Neural cell (in vitro differentiated cells): Measurements from ENCODE around the gene SLC24A1. TPM values are rescaled to one million over a fixed set of nuclear protein-coding genes. Genes with fewer than 3 reads are reported as not detected.

Source experiments
- H2AFZ ChIP-seq: fragments of 200-600, 300-800 bp; sonication (generic), shearing (Covaris generic); 2 replicates; pipeline ENCODE4 v1.6.0; 2014; ENCODE audit warnings: low read depth, mild to moderate bottlenecking, antibody characterized with exemption, low read length, moderate library complexity
- H3F3A ChIP-seq: fragments of 200-600 bp; shearing (Covaris generic); 2 replicates; pipeline ENCODE4 v1.6.1; 2016; ENCODE audit warnings: mild to moderate bottlenecking, moderate library complexity, mixed read lengths, antibody characterized with exemption, low read length; ENCODE audit not compliant: insufficient read depth, poor library complexity, severe bottlenecking
- H3K27ac ChIP-seq: fragments of 200-600, 300-800 bp; sonication (generic), shearing (Covaris generic); 2 replicates; pipeline ENCODE4 v1.5.1; 2014; ENCODE audit warnings: mild to moderate bottlenecking, low read length, moderate library complexity
- H3K27me3 ChIP-seq: fragments of 300-800, 200-600 bp; sonication (generic), shearing (Covaris generic); 2 replicates; pipeline ENCODE4 v1.6.0; 2014; ENCODE audit warnings: mild to moderate bottlenecking, low read depth, low read length, moderate library complexity; ENCODE audit not compliant: insufficient read depth
- H3K36me3 ChIP-seq: fragments of 300-800, 200-600 bp; sonication (generic), shearing (Covaris generic); 2 replicates; pipeline ENCODE4 v1.5.1; 2014; ENCODE audit warnings: mild to moderate bottlenecking, antibody characterized with exemption, low read length, moderate library complexity; ENCODE audit not compliant: insufficient read depth
- H3K4me2 ChIP-seq: fragments of 300-800, 200-600 bp; sonication (generic), shearing (Covaris generic); 2 replicates; pipeline ENCODE4 v1.6.0; 2014; ENCODE audit warnings: mild to moderate bottlenecking, low read length
- H3K4me3 ChIP-seq: fragments of 300-800, 200-600 bp; sonication (generic), shearing (Covaris generic); 2 replicates; pipeline ENCODE4 v1.5.1; 2014; ENCODE audit warnings: mild to moderate bottlenecking, low read length, moderate library complexity
- H3K79me2 ChIP-seq: fragments of 200-600 bp; shearing (Covaris generic); replicated peaks from 2 replicates; pipeline ENCODE4 v1.6.0; 2014; ENCODE audit warnings: mild to moderate bottlenecking, low read length, moderate library complexity; ENCODE audit not compliant: insufficient read depth
- H3K9ac ChIP-seq: fragments of 300-800, 200-600 bp; sonication (generic), shearing (Covaris generic); 2 replicates; pipeline ENCODE4 v1.6.1; 2016; ENCODE audit warnings: mild to moderate bottlenecking, low read length, mixed read lengths
- H3K9me2 ChIP-seq: fragments of 200-600 bp; shearing (Covaris generic); 2 replicates; pipeline ENCODE4 v1.6.1; 2016; ENCODE audit warnings: mild to moderate bottlenecking, low read length, mixed read lengths; ENCODE audit not compliant: insufficient read depth
- H3K9me3 ChIP-seq: fragments of 200-600, 300-800 bp; sonication (generic), shearing (Covaris generic); 2 replicates; pipeline ENCODE4 v1.6.1; 2016; ENCODE audit warnings: mild to moderate bottlenecking, mixed run types, low read length, moderate library complexity, mixed read lengths
- H4K20me1 ChIP-seq: fragments of 200-600 bp; shearing (Covaris generic); 2 replicates; pipeline ENCODE4 v1.6.1; 2016; ENCODE audit warnings: mild to moderate bottlenecking, mixed run types; ENCODE audit not compliant: insufficient read depth
- EP300 ChIP-seq: fragments of 450-650 bp; conservative IDR thresholded peaks from 2 replicates; pipeline ENCODE4 v1.6.1; 2014; ENCODE audit warnings: antibody characterized with exemption, mild to moderate bottlenecking, moderate library complexity; ENCODE audit not compliant: poor library complexity, severe bottlenecking
- EZH2 ChIP-seq: fragments of 200-600, 300-800 bp; shearing (Covaris generic), sonication (generic); IDR thresholded peaks from 2 replicates; pipeline ENCODE4 v1.6.1; 2014; ENCODE audit warnings: antibody characterized with exemption, low read length, borderline replicate concordance, mild to moderate bottlenecking; ENCODE audit not compliant: insufficient read depth, poor library complexity, severe bottlenecking
- MXI1 ChIP-seq: fragments of 450-650 bp; conservative IDR thresholded peaks from 2 replicates; pipeline ENCODE4 v1.6.1; 2014; ENCODE audit warnings: antibody characterized with exemption, mild to moderate bottlenecking; ENCODE audit not compliant: poor library complexity, severe bottlenecking
- POLR2AphosphoS5 ChIP-seq: IDR thresholded peaks from 2 replicates; pipeline ENCODE4 v1.6.1; 2012
- RAD21 ChIP-seq: fragments of 450-650 bp; conservative IDR thresholded peaks from 2 replicates; pipeline ENCODE4 v1.6.1; 2014; ENCODE audit warnings: antibody characterized with exemption, mild to moderate bottlenecking, moderate library complexity
- SMC3 ChIP-seq: fragments of 450-650 bp; conservative IDR thresholded peaks from 2 replicates; pipeline ENCODE4 v1.6.1; 2014; ENCODE audit warnings: antibody characterized with exemption, mild to moderate bottlenecking, moderate library complexity; ENCODE audit not compliant: poor library complexity
- TAF1 ChIP-seq: IDR thresholded peaks from 2 replicates; pipeline ENCODE4 v1.6.1; 2012; ENCODE audit warnings: low read depth
- polyA plus RNA-seq: library from polyadenylated mRNA; depleted of rRNA; stranded (reverse); fragments of >200 nt; gene quantifications from 2 replicates; pipeline ENCODE4 v1.2.3, GENCODE V29; 2014
- TF ChIP-seq, protein P1 (sequence below): fragments of 450-650 bp; IDR thresholded peaks from 2 replicates; pipeline ENCODE4 v1.5.1; 2014; ENCODE audit warnings: antibody characterized with exemption, mild to moderate bottlenecking, moderate library complexity; ENCODE audit not compliant: poor library complexity, severe bottlenecking
- TF ChIP-seq, protein P2 (sequence below): IDR thresholded peaks from 2 replicates; pipeline ENCODE4 v1.6.1; 2012; ENCODE audit warnings: borderline replicate concordance

SLC24A1 gene
- polyA plus RNA-seq, 1 donor from 2014 or later = 0.72 TPM

- no peaks in the 10 kb centered on the region for H3K36me3 ChIP-seq
- H3K9ac ChIP-seq = no peak overlapping the region
- no peaks in the 10 kb centered on the region for H3K9me3 ChIP-seq
- no peaks in the 10 kb centered on the region for H4K20me1 ChIP-seq
- H2AFZ ChIP-seq = no peak overlapping the region
- H3F3A ChIP-seq = no peaks in the 10 kb centered on the region
- H3K27me3 ChIP-seq = no peaks in the 10 kb centered on the region
- TF ChIP-seq RAD21 (no peak), EZH2 (no peak), POLR2AphosphoS5 (no peak), MXI1 (no peak), TAF1 (no peak), EP300 (no peak), SMC3 (no peak)
- TF ChIP-seq, protein P1, sequence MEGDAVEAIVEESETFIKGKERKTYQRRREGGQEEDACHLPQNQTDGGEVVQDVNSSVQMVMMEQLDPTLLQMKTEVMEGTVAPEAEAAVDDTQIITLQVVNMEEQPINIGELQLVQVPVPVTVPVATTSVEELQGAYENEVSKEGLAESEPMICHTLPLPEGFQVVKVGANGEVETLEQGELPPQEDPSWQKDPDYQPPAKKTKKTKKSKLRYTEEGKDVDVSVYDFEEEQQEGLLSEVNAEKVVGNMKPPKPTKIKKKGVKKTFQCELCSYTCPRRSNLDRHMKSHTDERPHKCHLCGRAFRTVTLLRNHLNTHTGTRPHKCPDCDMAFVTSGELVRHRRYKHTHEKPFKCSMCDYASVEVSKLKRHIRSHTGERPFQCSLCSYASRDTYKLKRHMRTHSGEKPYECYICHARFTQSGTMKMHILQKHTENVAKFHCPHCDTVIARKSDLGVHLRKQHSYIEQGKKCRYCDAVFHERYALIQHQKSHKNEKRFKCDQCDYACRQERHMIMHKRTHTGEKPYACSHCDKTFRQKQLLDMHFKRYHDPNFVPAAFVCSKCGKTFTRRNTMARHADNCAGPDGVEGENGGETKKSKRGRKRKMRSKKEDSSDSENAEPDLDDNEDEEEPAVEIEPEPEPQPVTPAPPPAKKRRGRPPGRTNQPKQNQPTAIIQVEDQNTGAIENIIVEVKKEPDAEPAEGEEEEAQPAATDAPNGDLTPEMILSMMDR = no peak
- TF ChIP-seq, protein P2, sequence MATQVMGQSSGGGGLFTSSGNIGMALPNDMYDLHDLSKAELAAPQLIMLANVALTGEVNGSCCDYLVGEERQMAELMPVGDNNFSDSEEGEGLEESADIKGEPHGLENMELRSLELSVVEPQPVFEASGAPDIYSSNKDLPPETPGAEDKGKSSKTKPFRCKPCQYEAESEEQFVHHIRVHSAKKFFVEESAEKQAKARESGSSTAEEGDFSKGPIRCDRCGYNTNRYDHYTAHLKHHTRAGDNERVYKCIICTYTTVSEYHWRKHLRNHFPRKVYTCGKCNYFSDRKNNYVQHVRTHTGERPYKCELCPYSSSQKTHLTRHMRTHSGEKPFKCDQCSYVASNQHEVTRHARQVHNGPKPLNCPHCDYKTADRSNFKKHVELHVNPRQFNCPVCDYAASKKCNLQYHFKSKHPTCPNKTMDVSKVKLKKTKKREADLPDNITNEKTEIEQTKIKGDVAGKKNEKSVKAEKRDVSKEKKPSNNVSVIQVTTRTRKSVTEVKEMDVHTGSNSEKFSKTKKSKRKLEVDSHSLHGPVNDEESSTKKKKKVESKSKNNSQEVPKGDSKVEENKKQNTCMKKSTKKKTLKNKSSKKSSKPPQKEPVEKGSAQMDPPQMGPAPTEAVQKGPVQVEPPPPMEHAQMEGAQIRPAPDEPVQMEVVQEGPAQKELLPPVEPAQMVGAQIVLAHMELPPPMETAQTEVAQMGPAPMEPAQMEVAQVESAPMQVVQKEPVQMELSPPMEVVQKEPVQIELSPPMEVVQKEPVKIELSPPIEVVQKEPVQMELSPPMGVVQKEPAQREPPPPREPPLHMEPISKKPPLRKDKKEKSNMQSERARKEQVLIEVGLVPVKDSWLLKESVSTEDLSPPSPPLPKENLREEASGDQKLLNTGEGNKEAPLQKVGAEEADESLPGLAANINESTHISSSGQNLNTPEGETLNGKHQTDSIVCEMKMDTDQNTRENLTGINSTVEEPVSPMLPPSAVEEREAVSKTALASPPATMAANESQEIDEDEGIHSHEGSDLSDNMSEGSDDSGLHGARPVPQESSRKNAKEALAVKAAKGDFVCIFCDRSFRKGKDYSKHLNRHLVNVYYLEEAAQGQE = no peak
- H3K4me2 ChIP-seq = no peak overlapping the region
- H3K79me2 ChIP-seq = no peaks in the 10 kb centered on the region
- H3K9me2 ChIP-seq = no peaks in the 10 kb centered on the region
- H3K27ac ChIP-seq = no peak overlapping the region
- H3K4me3 ChIP-seq = no peak overlapping the region
Measured at GRCh38 chr15:65642594-65642993, 20.9 kb downstream of the SLC24A1 start.

GRCh38 chr15:65644282-65644681, 22.5 kb downstream of the SLC24A1 start:
- no peaks in the 10 kb centered on the region for H4K20me1 ChIP-seq
- no peak overlapping the region for H3K27ac ChIP-seq
- H2AFZ ChIP-seq = no peak overlapping the region
- H3K9me3 ChIP-seq = no peaks in the 10 kb centered on the region
- H3K4me3 ChIP-seq = no peak overlapping the region
- H3K27me3 ChIP-seq = no peaks in the 10 kb centered on the region
- no peaks in the 10 kb centered on the region for H3F3A ChIP-seq
- TF ChIP-seq, protein P2 = no peak
- TF ChIP-seq TAF1 (no peak), RAD21 (no peak), EP300 (no peak), EZH2 (no peak), SMC3 (no peak), MXI1 (no peak), POLR2AphosphoS5 (no peak)
- TF ChIP-seq, protein P1 = no peak
- no peaks in the 10 kb centered on the region for H3K36me3 ChIP-seq
- H3K4me2 ChIP-seq = no peak overlapping the region
- no peak overlapping the region for H3K9ac ChIP-seq
- H3K9me2 ChIP-seq = no peaks in the 10 kb centered on the region
- no peaks in the 10 kb centered on the region for H3K79me2 ChIP-seq
